DND-41 (cell line): ENCODE measurements around the gene MICB.

Source experiments
- ATAC-seq: fragments of 200-7000 bp; cut with Tn5 transposase; 3 replicates; pipeline ENCODE4 v1.9.1; 2021; ENCODE audit warnings: low read depth; ENCODE audit not compliant: insufficient read depth
- DNase-seq: peaks from one replicate; pipeline ENCODE4 v3.0.0-alpha.2; 2020
- H2AFZ ChIP-seq: 2 replicates; pipeline ENCODE4 v1.6.0; 2012; ENCODE audit warnings: low read depth, low read length
- H3K27ac ChIP-seq: 2 replicates; pipeline ENCODE4 v1.5.1; 2012; ENCODE audit warnings: low read length, inconsistent platforms
- H3K27me3 ChIP-seq: fragments of 200-600 bp; sonication (generic); 2 replicates; pipeline ENCODE4 v1.6.0; 2012; ENCODE audit warnings: low read length, mild to moderate bottlenecking, inconsistent platforms; ENCODE audit not compliant: insufficient read depth, poor library complexity
- H3K36me3 ChIP-seq: 2 replicates; pipeline ENCODE4 v1.5.1; 2012; ENCODE audit warnings: low read length, inconsistent platforms; ENCODE audit not compliant: insufficient read depth
- H3K4me1 ChIP-seq: 2 replicates; pipeline ENCODE4 v1.5.1; 2012; ENCODE audit warnings: mild to moderate bottlenecking, low read length; ENCODE audit not compliant: insufficient read depth
- H3K4me2 ChIP-seq: 2 replicates; pipeline ENCODE4 v1.6.0; 2012; ENCODE audit warnings: mild to moderate bottlenecking, moderate library complexity, low read length, inconsistent platforms; ENCODE audit not compliant: insufficient read depth
- H3K4me3 ChIP-seq, 2 experiments: fragments of 200-600 bp in 1 of 2; shearing (Covaris generic) in 1 of 2; 2 replicates each; pipeline ENCODE4 v1.5.1; 2012 to 2016; ENCODE audit warnings: inconsistent platforms in 2 of 2, low read length in 2 of 2, mild to moderate bottlenecking in 2 of 2, low read depth in 1 of 2, moderate library complexity in 1 of 2
- H3K79me2 ChIP-seq: 2 replicates; pipeline ENCODE4 v1.6.0; 2012; ENCODE audit warnings: low read length, inconsistent platforms; ENCODE audit not compliant: insufficient read depth
- H3K9ac ChIP-seq: 2 replicates; pipeline ENCODE4 v1.6.0; 2012; ENCODE audit warnings: low read depth, mild to moderate bottlenecking, inconsistent platforms, low read length, moderate library complexity
- H3K9me3 ChIP-seq: 2 replicates; pipeline ENCODE4 v1.5.1; 2012; ENCODE audit warnings: low read length, moderate library complexity, mild to moderate bottlenecking, inconsistent platforms; ENCODE audit not compliant: insufficient read depth, severe bottlenecking
- H4K20me1 ChIP-seq: 2 replicates; pipeline ENCODE4 v1.6.0; 2012; ENCODE audit warnings: low read length; ENCODE audit not compliant: insufficient read depth
- EZH2 ChIP-seq: IDR thresholded peaks from 3 replicates; pipeline ENCODE4 v1.6.1; 2012; ENCODE audit warnings: borderline replicate concordance, low read depth, mild to moderate bottlenecking, moderate library complexity, low read length, inconsistent platforms; ENCODE audit not compliant: severe bottlenecking
- TF ChIP-seq, protein P1 (sequence below): IDR thresholded peaks from 2 replicates; pipeline ENCODE4 v1.5.1; 2012; ENCODE audit warnings: borderline replicate concordance, low read length, moderate library complexity, mild to moderate bottlenecking; ENCODE audit not compliant: poor library complexity, severe bottlenecking; ENCODE audit errors: extremely low read depth

MICB gene

DNA sequence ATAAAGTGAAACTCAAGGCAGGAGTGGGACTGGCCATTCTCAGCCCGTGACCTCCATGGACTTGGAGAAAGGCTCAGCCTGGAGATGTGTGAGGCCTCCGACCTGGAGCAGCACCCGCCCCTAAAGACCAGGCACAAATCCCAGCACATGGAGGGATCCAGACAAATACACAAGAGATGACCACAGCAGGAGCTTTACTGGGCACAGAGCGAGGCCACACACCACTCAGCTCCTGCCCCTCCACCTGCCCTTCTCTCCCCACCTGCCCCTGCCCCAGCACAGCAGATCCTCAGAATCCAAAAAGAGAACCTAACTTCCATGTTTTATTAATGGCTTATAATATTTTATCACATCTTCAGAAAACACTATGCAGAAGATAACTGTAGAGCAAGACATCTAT lies 20.4 kb upstream of the MICB start:
- ATAC-seq (no peak), DNase-seq (no peak)
- no peaks in the 10 kb centered on the region for H3K79me2 ChIP-seq

DNA sequence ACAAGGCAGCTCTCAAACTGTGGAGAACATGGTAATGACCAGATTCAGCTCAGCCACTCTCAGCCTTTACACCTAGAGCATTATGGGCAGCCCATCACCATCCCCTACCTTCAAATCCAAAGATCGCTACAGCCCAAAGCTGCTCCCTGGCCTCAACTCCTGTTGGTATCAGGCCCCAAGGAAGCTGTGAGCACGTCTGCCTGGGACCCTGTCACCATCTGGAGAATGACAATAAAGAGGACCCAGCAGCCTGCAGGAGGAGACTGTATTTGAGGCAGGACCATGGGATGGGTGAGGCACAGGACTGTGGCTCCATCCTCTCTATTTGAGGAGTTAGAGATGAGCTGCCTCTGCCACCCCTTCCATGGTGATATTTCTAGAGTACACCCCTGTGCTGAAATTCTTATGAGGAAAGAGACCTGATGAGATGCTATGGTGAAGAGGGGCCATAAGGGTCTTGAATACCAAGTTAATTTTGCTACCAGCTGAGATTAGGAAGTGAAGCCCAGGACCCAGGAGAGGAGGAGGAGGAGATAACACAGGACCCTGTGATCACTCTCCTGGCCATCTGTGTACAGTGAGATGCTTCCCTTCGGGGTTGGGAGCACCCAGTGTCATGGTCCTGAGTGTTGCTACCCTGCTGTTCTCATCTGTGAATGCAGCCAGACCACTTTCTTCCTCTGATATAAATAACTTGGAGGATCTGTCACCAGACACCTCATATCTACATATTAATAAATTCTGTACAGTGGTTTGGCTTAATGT lies 19.6 kb upstream of the MICB start:
- DNase-seq (no peak), ATAC-seq (no peak)
- H3K4me2 ChIP-seq: no peak overlapping the region
- no peaks in the 10 kb centered on the region; the same call in 1 of the 2 replicates for H4K20me1 ChIP-seq
- H3K4me1 ChIP-seq: no peaks in the 10 kb centered on the region
- no peaks in the 10 kb centered on the region for H3K27me3 ChIP-seq
- H3K36me3 ChIP-seq: no peaks in the 10 kb centered on the region
- no peak overlapping the region for H2AFZ ChIP-seq
- no peak overlapping the region for H3K27ac ChIP-seq
- H3K4me3 ChIP-seq: no peak overlapping the region
- TF ChIP-seq, protein P1, sequence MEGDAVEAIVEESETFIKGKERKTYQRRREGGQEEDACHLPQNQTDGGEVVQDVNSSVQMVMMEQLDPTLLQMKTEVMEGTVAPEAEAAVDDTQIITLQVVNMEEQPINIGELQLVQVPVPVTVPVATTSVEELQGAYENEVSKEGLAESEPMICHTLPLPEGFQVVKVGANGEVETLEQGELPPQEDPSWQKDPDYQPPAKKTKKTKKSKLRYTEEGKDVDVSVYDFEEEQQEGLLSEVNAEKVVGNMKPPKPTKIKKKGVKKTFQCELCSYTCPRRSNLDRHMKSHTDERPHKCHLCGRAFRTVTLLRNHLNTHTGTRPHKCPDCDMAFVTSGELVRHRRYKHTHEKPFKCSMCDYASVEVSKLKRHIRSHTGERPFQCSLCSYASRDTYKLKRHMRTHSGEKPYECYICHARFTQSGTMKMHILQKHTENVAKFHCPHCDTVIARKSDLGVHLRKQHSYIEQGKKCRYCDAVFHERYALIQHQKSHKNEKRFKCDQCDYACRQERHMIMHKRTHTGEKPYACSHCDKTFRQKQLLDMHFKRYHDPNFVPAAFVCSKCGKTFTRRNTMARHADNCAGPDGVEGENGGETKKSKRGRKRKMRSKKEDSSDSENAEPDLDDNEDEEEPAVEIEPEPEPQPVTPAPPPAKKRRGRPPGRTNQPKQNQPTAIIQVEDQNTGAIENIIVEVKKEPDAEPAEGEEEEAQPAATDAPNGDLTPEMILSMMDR: no peak
- TF ChIP-seq EZH2: no peak
- no peak overlapping the region for H3K9ac ChIP-seq
- H3K9me3 ChIP-seq: no peaks in the 10 kb centered on the region
- no peaks in the 10 kb centered on the region for H3K79me2 ChIP-seq

More for the DNA sequence above, 20.4 kb upstream of the MICB start:
- no peak overlapping the region for H3K27ac ChIP-seq
- no peaks in the 10 kb centered on the region; the same call in 1 of the 2 replicates for H4K20me1 ChIP-seq
- H3K9ac ChIP-seq: no peak overlapping the region
- no peak overlapping the region for H2AFZ ChIP-seq
- H3K27me3 ChIP-seq: no peaks in the 10 kb centered on the region
- no peaks in the 10 kb centered on the region for H3K36me3 ChIP-seq
- H3K4me1 ChIP-seq: no peaks in the 10 kb centered on the region
- no peak overlapping the region for H3K4me3 ChIP-seq
- H3K4me2 ChIP-seq: no peak overlapping the region
- no peaks in the 10 kb centered on the region for H3K9me3 ChIP-seq
- TF ChIP-seq, protein P1: no peak
- no peak for TF ChIP-seq EZH2

DNA sequence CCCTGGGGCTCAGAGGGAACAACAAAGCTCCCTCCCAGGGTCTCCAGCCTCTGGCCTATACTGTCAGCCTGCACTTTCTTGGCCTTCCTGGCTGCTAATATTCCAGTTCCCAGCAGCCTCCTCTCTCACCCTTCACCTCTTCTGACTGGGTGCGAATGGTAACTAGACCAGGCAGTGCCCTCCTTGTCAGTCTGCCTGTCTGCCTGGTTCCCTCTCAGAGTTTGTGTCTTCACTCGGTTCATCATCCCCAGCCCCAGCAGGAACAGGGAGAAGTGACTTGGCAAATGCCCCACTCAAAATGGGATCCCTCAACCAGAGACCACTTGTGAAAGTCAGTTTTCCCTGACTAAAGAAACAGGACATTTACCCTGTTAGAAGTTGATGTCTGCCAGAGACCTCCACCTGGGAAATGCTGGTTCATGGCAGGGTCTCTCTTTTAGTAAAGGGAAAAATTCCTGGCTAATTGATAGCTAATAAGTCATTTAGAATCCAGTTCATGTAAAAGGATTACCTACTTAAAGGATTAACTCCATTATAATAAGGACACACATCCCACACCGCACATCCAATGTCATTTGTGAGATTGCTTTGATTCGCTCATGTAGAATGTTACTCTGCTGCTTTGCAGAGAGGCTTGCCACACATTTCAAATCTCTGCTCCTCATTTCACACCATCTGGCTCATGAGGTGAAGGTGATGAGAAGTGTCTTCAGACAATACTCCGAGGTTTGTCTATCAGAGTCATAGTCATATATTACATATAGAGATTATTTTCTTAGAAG lies 18.6 kb upstream of the MICB start:
- no peak overlapping the region for H3K4me2 ChIP-seq
- no peaks in the 10 kb centered on the region; the same call in 1 of the 2 replicates for H4K20me1 ChIP-seq
- H3K36me3 ChIP-seq: no peaks in the 10 kb centered on the region
- no peak for TF ChIP-seq EZH2
- TF ChIP-seq, protein P1: no peak
- DNase-seq: no peak
- H3K27me3 ChIP-seq: no peaks in the 10 kb centered on the region
- no peak for ATAC-seq
- H3K79me2 ChIP-seq: no peaks in the 10 kb centered on the region
- no peak overlapping the region for H3K9ac ChIP-seq
- H3K4me3 ChIP-seq: no peak overlapping the region
- H2AFZ ChIP-seq: no peak overlapping the region
- H3K27ac ChIP-seq: no peak overlapping the region
- no peaks in the 10 kb centered on the region for H3K9me3 ChIP-seq
- no peaks in the 10 kb centered on the region for H3K4me1 ChIP-seq
